MM.1S (cell line): ENCODE data around the gene UBXN7.
"Not testable (repeated sequence)": the region's sequence is repeated elsewhere in the genome, so short reads cannot be mapped to it uniquely, and the experiment has no call there.

Experiments used
- DNase-seq: peaks from one replicate; pipeline ENCODE4 v3.0.0-alpha.2; 2015
- H2AFZ ChIP-seq: fragments of 300-600 bp; sonication (generic); 2 replicates; pipeline ENCODE4 v1.6.0; 2016; ENCODE audit warnings: antibody characterized with exemption, low read length
- H3F3A ChIP-seq: fragments of 300-600 bp; sonication (generic); 2 replicates; pipeline ENCODE4 v1.6.1; 2016; ENCODE audit warnings: mild to moderate bottlenecking, antibody characterized with exemption, low read length, moderate library complexity, mixed read lengths; ENCODE audit not compliant: insufficient read depth
- H3K27ac ChIP-seq: fragments of 300-600 bp; sonication (generic); 2 replicates; pipeline ENCODE4 v1.5.1; 2016; ENCODE audit warnings: mild to moderate bottlenecking, low read length
- H3K27me3 ChIP-seq: fragments of 300-600 bp; sonication (generic); replicated peaks from 2 replicates; pipeline ENCODE4 v1.6.0; 2016; ENCODE audit warnings: low read length; ENCODE audit not compliant: insufficient read depth
- H3K36me3 ChIP-seq: fragments of 300-600 bp; sonication (generic); replicated peaks from 2 replicates; pipeline ENCODE4 v1.6.1; 2016; ENCODE audit warnings: mild to moderate bottlenecking, low read length, mixed read lengths; ENCODE audit not compliant: insufficient read depth
- H3K4me1 ChIP-seq: fragments of 300-600 bp; sonication (generic); 2 replicates; pipeline ENCODE4 v1.6.1; 2016; ENCODE audit warnings: low read length, mixed read lengths
- H3K4me2 ChIP-seq: fragments of 300-600 bp; sonication (generic); 2 replicates; pipeline ENCODE4 v1.6.0; 2016; ENCODE audit warnings: low read depth, low read length
- H3K4me3 ChIP-seq: fragments of 300-600 bp; sonication (generic); 2 replicates; pipeline ENCODE4 v1.5.1; 2016; ENCODE audit warnings: low read length, mixed read lengths
- H3K79me2 ChIP-seq: fragments of 300-600 bp; sonication (generic); 2 replicates; pipeline ENCODE4 v1.6.1; 2016; ENCODE audit warnings: mixed run types, low read length, mixed read lengths
- H3K9ac ChIP-seq: fragments of 300-600 bp; sonication (generic); 2 replicates; pipeline ENCODE4 v1.6.1; 2016; ENCODE audit warnings: low read length, mixed read lengths
- H3K9me2 ChIP-seq: fragments of 300-600 bp; sonication (generic); replicated peaks from 2 replicates; pipeline ENCODE4 v1.6.1; 2016; ENCODE audit warnings: mild to moderate bottlenecking, low read length, mixed read lengths; ENCODE audit not compliant: insufficient read depth
- H3K9me3 ChIP-seq: fragments of 300-600 bp; sonication (generic); replicated peaks from 2 replicates; pipeline ENCODE4 v1.6.1; 2016; ENCODE audit warnings: mild to moderate bottlenecking, low read length, mixed read lengths; ENCODE audit not compliant: insufficient read depth
- H4K20me1 ChIP-seq: fragments of 300-600 bp; sonication (generic); 2 replicates; pipeline ENCODE4 v1.6.1; 2016; ENCODE audit warnings: mild to moderate bottlenecking, low read length, moderate library complexity, mixed read lengths; ENCODE audit not compliant: insufficient read depth
- CTCF ChIP-seq: fragments of 300-600 bp; sonication (generic); IDR thresholded peaks from 2 replicates; pipeline ENCODE4 v1.5.1; 2016; ENCODE audit warnings: antibody characterized with exemption, low read length, mixed read lengths
- EZH2 ChIP-seq: fragments of 300-600 bp; sonication (generic); optimal IDR thresholded peaks from 2 replicates; pipeline ENCODE3; 2017; ENCODE audit warnings: low read depth, mild to moderate bottlenecking, antibody characterized with exemption, low read length, mixed read lengths
- EZH2phosphoT487 ChIP-seq: fragments of 300-600 bp; sonication (generic); IDR thresholded peaks from 2 replicates; pipeline ENCODE4 v1.6.1; 2018; ENCODE audit warnings: antibody characterized with exemption, low read length

Gene UBXN7

GRCh38 chr3:196423044-196423781 is 9.0 kb downstream of the UBXN7 start:
- peak; percentile 15 for DNase-seq
- no peaks in the 10 kb centered on the region for H3K4me1 ChIP-seq

GRCh38 chr3:196421668-196422067 is 10.6 kb downstream of the UBXN7 start:
- DNase-seq, H3K36me3 ChIP-seq, H3K4me2 ChIP-seq, H3K4me1 ChIP-seq, H2AFZ ChIP-seq, H3F3A ChIP-seq, H3K9me3 ChIP-seq, H3K27ac ChIP-seq, H3K9me2 ChIP-seq, H3K9ac ChIP-seq, H3K4me3 ChIP-seq, H3K27me3 ChIP-seq: not testable (repeated sequence)
- 0 out of 2 replicates have a peak, but pooled peaks cover 16% of the 10 kb centered on the region for H4K20me1 ChIP-seq
- H3K79me2 ChIP-seq: peaks cover 99% of the 10 kb centered on the region

More at GRCh38 chr3:196423044-196423781, 9.0 kb downstream of the UBXN7 start:
- Histone ChIP-seq H3K36me3 (no peaks in the 10 kb centered on the region), H3K4me2 (no peak overlapping the region), H2AFZ (no peak overlapping the region), H3K79me2 (peaks cover 99% of the 10 kb centered on the region), H3K4me3 (no peak overlapping the region), H3K27me3 (no peaks in the 10 kb centered on the region), H3K9me2 (no peaks in the 10 kb centered on the region), H4K20me1 (0 out of 2 replicates have a peak, but pooled peaks cover 16% of the 10 kb centered on the region), H3K27ac (no peak overlapping the region), H3K9me3 (no peaks in the 10 kb centered on the region), H3K9ac (no peak overlapping the region), H3F3A (no peaks in the 10 kb centered on the region)
- no peak for TF ChIP-seq EZH2phosphoT487
- no peak for TF ChIP-seq CTCF
- no peak for TF ChIP-seq EZH2

- Histone ChIP-seq H3F3A (no peaks in the 10 kb centered on the region), H3K27ac (no peak overlapping the region), H3K4me3 (no peak overlapping the region), H3K36me3 (no peaks in the 10 kb centered on the region), H2AFZ (no peak overlapping the region), H3K27me3 (no peaks in the 10 kb centered on the region), H3K9me3 (no peaks in the 10 kb centered on the region), H3K79me2 (peaks cover 99% of the 10 kb centered on the region), H3K4me1 (no peaks in the 10 kb centered on the region), H3K9me2 (no peaks in the 10 kb centered on the region), H3K4me2 (no peak overlapping the region), H4K20me1 (0 out of 2 replicates have a peak, but pooled peaks cover 12% of the 10 kb centered on the region), H3K9ac (no peak overlapping the region)
- no peak for DNase-seq
- TF ChIP-seq EZH2phosphoT487 (no peak), EZH2 (no peak), CTCF (no peak)
Observed at GRCh38 chr3:196419386-196419785, 12.8 kb downstream of the UBXN7 start.

GRCh38 chr3:196418601-196419000 is 13.6 kb downstream of the UBXN7 start:
- Histone ChIP-seq H3K79me2 (peaks cover 100% of the 10 kb centered on the region), H3K4me3 (no peak overlapping the region), H3F3A (no peaks in the 10 kb centered on the region), H3K4me2 (no peak overlapping the region), H3K9ac (no peak overlapping the region), H3K9me2 (no peaks in the 10 kb centered on the region), H3K27ac (no peak overlapping the region), H3K9me3 (no peaks in the 10 kb centered on the region), H3K4me1 (no peaks in the 10 kb centered on the region), H4K20me1 (0 out of 2 replicates have a peak, but pooled peaks cover 15% of the 10 kb centered on the region), H3K36me3 (no peaks in the 10 kb centered on the region), H2AFZ (no peak overlapping the region), H3K27me3 (no peaks in the 10 kb centered on the region)
- no peak for TF ChIP-seq CTCF
- no peak for TF ChIP-seq EZH2phosphoT487
- no peak for TF ChIP-seq EZH2
- no peak for DNase-seq
